ENCODE measurements around the gene C10orf67.

The C10orf67 gene

GRCh38 chr10:23319835-23320234 lies 24.8 kb downstream of the C10orf67 start (continued):
- TF ChIP-seq TOX (CRISPR knock-in tag; IDR thresholded peaks at IDR 0.05; ENCODE audit: borderline replicate concordance) (no peak), ZFP30 (CRISPR knock-in tag; IDR thresholded peaks at IDR 0.05) (no peak), TSHZ2 (CRISPR knock-in tag; IDR thresholded peaks at IDR 0.05) (no peak), CSDC2 (CRISPR knock-in tag; IDR thresholded peaks at IDR 0.05) (no peak), GLIS3 (CRISPR knock-in tag; IDR thresholded peaks at IDR 0.05) (no peak), ZNF8 (CRISPR knock-in tag; IDR thresholded peaks at IDR 0.05) (no peak)

- ATAC-seq: no peak
- no peak for TF ChIP-seq ZFP30 (CRISPR knock-in tag; IDR thresholded peaks at IDR 0.05)
- TF ChIP-seq ESRRG (CRISPR knock-in tag; IDR thresholded peaks at IDR 0.05): no peak
- TF ChIP-seq ZNF565 (CRISPR knock-in tag; conservative IDR thresholded peaks at IDR 0.05; ENCODE audit: low read depth): no peak
- TF ChIP-seq ZNF70 (CRISPR knock-in tag; IDR thresholded peaks at IDR 0.05): no peak
- no peak for TF ChIP-seq RARB (CRISPR knock-in tag; IDR thresholded peaks at IDR 0.05)
- no peak for TF ChIP-seq ZFP3 (CRISPR knock-in tag; IDR thresholded peaks at IDR 0.05)
- no peak for TF ChIP-seq TOX (CRISPR knock-in tag; IDR thresholded peaks at IDR 0.05; ENCODE audit: borderline replicate concordance)
- no peak for TF ChIP-seq TSHZ2 (CRISPR knock-in tag; IDR thresholded peaks at IDR 0.05)
These were observed 26.2 kb downstream of the C10orf67 start for GRCh38 chr10:23318359-23318758.

- no peak for ATAC-seq
- no peak for TF ChIP-seq ESRRG (CRISPR knock-in tag; IDR thresholded peaks at IDR 0.05)
- TF ChIP-seq CREB5 (CRISPR knock-in tag; IDR thresholded peaks at IDR 0.05; ENCODE audit: low read depth): no peak
- no peak for TF ChIP-seq TSHZ2 (CRISPR knock-in tag; IDR thresholded peaks at IDR 0.05)
These were observed 27.2 kb downstream of the C10orf67 start for GRCh38 chr10:23317416-23317815.

- no peak for ATAC-seq
- TF ChIP-seq SNAI2 (CRISPR knock-in tag; IDR thresholded peaks at IDR 0.05): no peak
- TF ChIP-seq PPARA (CRISPR knock-in tag; IDR thresholded peaks at IDR 0.05; ENCODE audit: borderline replicate concordance): no peak
These were observed 28.2 kb downstream of the C10orf67 start for GRCh38 chr10:23316406-23316805.

- ATAC-seq: no peak
- no peak for TF ChIP-seq ISL1 (CRISPR knock-in tag; IDR thresholded peaks at IDR 0.05)
- no peak for TF ChIP-seq PPARA (CRISPR knock-in tag; IDR thresholded peaks at IDR 0.05; ENCODE audit: borderline replicate concordance)
- no peak for TF ChIP-seq TCF4 (CRISPR knock-in tag; IDR thresholded peaks at IDR 0.05; ENCODE audit: borderline replicate concordance)
- no peak for TF ChIP-seq OSR1 (CRISPR knock-in tag; IDR thresholded peaks at IDR 0.05)
- TF ChIP-seq ZC3H10 (CRISPR knock-in tag; IDR thresholded peaks at IDR 0.05): no peak
- no peak for TF ChIP-seq ARNTL (CRISPR knock-in tag; IDR thresholded peaks at IDR 0.05; ENCODE audit: borderline replicate concordance, low read depth)
- no peak for TF ChIP-seq BACH2 (CRISPR knock-in tag; IDR thresholded peaks at IDR 0.05; ENCODE audit: borderline replicate concordance)
- TF ChIP-seq ZNF70 (CRISPR knock-in tag; IDR thresholded peaks at IDR 0.05): no peak
- no peak for TF ChIP-seq TSHZ2 (CRISPR knock-in tag; IDR thresholded peaks at IDR 0.05)
- no peak for TF ChIP-seq ZFP3 (CRISPR knock-in tag; IDR thresholded peaks at IDR 0.05)
- no peak for TF ChIP-seq PATZ1 (CRISPR knock-in tag; IDR thresholded peaks at IDR 0.05; ENCODE audit: borderline replicate concordance)
These were observed 28.6 kb downstream of the C10orf67 start for GRCh38 chr10:23315966-23316365.
